Right hindlimb (tissue), 1 donor: Measurements from ENCODE around the gene GRB7.
"Not testable (repeated sequence)": the region's sequence is repeated elsewhere in the genome, so short reads cannot be mapped to it uniquely, and the experiment has no call there.

Source experiments
- DNase-seq: peaks from one replicate; pipeline ENCODE4 v3.0.0-alpha.2; 2018

GRB7 gene

DNA sequence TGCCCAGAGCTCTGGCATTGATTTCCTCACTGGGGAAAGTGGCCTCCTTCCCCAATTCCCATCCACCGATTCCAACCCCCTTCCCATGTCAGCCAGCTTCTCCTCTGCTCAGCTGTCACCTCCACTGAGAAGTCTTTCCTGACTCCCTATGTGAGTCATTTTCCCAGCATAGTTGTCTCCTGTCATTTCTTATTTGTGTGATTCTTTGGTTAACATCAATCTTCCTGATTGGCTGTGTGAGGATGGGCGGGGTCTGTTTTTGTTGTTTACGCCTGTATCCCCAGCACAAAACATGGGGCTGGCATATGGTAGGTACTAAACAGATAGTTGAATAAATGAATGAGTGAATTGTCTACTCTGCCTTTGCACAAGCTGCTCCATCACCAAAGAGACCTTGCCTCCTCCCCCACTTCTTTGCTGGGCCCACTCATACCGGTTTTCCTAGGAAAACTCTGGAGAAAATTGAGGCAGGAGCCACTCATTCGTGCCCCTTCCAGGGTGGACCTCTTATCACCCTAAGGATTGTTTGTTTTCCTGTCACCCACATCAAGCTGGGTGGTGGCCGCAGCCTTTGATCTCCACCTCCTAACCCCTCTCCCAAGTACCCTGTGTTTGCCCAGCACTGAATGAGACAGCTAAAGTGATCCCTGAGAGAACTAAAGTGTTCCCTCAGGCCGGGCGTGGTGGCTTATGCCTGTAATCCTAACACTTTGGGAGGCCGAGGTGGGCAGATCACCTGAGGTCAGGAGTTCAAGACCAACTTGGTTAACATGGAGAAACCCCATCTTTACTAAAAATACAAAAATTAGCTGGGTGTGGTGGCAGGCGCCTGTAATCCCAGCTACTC is 1.2 kb upstream of the GRB7 start:
- DNase-seq: no peak

DNA sequence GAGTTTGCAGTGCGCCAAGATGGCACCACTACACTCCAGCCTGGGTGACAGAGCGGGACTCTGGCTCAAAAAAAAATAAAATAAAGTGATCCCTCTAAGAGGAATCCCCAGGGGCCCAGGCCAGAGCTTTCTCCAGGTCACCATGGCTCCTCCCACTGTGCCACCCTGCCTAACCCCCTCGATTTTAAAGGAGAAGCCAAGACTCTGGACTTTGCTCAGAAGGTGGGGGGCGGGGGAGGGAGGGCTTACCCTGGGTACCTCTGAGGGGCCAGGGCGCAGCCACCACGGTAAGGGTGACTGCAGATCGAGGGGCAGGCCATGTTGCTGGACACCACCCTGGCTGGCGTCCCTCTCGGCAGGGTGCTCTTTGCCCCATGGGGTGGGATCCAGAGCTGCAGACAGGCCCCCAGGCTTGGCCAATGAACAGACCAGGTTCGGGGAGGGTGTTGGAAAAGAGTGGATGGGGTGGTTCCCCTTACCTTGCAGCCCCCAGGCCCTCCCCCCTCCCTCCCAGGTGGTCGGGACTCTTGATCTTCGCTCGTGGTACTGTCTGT is 455 bp upstream of the GRB7 start:
- DNase-seq: no peak

DNA sequence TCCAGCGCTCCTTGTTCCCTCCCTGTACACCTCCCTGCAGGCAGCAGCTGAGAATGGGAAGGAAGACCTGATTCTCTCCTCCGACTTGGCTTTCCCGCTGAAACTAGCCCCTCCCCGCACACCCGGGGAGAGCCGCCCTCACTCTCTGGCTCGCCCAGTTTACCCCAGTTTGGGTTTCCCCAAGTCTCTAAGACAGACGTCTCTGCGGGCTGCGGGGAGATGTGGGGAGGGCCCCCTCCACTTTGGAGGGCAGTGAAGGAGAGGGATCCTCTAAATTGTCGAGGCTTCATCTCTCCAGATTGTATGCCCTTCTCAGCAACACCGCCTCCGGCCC is 797 bp downstream of the GRB7 start:
- DNase-seq: no peak

DNA sequence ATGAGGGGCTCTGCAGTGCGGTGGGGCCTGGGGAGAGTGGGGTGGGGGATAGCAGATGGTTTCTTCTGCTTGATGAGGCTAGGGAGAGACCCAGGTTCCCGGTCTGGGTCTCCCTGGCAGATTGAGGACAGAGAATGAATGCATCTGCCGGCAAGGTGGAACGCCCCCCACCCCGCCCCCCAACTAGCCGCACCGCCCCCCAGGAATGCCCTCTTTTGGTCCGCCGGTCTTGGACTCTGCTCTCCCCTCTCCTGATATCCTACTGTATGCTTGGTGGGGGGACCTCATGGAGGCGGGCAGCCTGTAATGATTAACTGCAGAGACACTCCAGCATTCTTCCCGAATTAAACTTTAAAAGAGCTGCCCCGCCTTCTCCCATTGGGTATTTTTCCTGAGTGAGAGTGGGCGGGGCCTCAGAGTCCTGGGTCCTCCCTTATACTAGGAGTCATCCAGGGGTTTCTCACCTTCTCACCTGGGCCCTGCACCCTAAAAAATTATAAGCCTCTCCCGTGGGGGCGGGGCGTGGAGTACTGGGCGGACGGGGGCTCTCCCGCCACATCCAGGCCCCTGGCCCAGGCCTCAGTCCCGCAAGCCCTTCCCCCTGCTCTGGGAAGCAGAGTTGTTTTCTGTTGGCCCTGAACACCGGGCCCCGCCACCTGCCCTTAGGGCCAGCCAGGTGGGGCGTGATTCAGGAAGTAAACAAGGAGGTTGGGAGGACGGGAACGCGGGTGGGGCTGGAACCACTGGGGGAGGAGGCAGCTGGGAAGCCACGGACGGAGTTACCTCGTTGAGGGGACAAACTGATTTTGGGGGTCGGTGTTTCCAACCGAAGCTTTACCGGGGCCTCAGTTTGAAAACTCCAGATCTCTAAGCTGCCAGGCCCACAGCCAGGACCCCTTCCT is 1.5 kb downstream of the GRB7 start:
- DNase-seq: no peak

DNA sequence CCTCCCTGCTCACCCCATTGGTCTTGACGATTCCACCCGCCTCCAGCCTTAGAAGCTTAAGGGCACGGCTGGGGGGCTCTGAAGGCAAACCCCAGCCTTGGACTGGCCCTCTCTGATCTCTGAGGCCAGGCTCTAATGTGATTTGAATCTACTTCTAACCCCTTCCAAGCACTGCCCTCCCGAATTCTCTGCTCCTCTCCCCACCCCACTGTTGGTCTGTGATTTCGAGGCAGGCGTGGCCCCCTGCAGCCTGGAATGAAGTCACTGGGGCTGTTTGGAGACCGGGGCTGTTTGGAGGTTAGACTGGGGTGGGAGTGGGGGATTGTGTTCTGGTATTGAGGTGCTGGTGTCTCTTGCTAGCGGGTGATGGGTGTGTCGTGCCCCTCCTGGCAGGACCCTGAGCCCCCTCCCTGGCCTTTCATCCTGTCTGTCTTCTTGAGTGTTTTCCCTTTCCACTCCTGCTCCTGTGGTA is 2.2 kb downstream of the GRB7 start:
- no peak for DNase-seq

DNA sequence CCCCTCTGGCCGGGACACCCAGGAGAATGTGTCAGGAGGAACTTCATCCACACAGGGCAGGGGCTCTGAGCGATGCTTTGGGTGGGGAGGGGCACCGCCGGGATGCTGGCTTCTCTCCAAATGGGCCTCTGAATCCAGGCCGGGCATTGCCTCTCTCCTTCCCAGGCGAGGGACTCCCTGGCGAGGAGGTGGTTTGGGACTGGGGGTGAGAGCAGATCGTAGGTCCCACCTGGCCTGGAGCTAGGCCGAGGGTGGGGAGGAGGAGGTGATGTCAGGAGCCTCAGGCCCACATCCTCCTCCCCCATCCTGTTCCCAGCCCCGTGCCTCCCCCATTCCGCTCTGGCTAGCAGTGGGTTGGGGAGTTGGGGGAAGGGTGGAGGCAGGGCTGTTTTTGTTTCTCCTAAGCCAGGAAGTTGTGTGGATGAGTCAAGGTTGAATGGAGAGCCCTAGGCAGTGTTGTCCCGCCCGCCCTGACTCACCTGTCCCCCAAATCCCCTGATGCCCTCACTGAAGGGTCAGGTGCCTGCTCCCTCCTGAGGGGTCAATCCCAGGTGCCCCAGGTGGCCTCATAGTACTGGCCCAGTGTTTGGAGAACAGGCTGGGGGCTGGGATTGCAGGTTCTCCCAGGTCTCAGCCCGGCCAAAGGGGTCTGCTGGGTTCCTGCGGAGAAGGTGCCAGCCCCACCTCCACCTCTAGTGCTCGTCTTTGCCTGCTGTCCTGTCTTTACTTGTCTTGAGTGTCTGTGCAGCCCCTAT is 2.8 kb downstream of the GRB7 start:
- DNase-seq: no peak

DNA sequence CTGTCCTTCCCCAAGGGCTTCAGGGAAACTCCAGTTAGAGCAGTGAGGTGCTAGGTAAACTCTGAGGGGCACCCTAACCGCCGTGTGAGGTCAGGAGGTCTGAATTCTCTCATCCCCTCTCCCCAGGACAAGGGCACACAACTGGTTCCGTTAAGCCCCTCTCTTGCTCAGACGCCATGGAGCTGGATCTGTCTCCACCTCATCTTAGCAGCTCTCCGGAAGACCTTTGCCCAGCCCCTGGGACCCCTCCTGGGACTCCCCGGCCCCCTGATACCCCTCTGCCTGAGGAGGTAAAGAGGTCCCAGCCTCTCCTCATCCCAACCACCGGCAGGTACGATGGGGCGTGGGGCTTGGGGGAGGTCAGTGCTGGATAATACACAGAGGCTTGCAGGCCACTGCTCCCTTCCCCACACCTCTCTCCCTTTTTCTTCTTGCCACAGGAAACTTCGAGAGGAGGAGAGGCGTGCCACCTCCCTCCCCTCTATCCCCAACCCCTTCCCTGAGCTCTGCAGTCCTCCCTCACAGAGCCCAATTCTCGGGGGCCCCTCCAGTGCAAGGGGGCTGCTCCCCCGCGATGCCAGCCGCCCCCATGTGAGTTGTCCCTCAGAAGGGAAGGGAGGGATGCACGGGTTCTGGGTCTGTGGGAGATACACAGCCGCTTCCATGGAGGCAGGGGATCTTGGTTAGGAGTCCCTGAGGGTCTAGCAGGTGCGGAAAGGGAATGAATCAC is 4.6 kb downstream of the GRB7 start:
- no peak for DNase-seq

DNA sequence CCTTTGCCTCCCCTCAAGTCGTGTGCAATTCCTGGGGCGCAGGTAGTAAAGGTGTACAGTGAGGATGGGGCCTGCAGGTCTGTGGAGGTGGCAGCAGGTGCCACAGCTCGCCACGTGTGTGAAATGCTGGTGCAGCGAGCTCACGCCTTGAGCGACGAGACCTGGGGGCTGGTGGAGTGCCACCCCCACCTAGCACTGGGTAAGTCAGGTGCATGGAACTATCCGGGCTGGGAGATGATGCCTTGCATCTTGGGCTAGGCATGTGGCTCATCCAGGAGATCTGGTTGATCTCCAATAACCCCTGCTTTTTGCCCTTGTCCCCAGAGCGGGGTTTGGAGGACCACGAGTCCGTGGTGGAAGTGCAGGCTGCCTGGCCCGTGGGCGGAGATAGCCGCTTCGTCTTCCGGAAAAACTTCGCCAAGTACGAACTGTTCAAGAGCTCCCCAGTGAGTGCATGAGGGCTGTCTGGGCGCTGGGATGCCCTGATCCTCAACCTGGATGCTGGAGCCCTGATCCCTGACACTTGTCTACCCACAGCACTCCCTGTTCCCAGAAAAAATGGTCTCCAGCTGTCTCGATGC is 5.2 kb downstream of the GRB7 start:
- DNase-seq: no peak

DNA sequence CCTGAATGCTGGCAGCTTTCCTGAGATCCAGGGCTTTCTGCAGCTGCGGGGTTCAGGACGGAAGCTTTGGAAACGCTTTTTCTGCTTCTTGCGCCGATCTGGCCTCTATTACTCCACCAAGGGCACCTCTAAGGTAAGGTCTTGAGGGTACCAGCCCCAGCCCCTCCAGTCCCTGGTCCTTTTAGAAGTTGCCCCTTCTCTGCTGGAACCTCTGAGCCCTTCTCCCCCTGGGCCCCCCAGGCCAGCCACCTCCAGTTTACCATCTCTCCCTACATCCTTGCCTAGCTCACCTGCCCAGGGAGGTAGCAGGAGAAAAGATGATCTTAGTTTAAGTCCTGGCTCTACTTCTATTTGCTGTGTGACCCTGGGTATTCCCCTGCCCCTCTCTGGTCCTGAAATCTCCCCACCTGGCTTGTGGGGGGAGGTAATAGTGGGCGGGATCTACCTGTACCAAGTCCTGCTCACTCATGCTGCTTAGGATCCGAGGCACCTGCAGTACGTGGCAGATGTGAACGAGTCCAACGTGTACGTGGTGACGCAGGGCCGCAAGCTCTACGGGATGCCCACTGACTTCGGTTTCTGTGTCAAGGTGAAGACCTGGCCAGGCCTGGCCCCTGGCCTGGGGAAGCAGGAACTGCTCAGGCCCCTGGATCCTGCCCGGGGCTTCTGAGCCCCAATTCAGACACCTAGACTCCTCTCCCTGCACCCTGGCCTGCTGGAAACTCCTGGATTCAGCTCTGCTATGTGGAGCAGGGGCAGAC is 6.5 kb downstream of the GRB7 start:
- DNase-seq: no peak

DNA sequence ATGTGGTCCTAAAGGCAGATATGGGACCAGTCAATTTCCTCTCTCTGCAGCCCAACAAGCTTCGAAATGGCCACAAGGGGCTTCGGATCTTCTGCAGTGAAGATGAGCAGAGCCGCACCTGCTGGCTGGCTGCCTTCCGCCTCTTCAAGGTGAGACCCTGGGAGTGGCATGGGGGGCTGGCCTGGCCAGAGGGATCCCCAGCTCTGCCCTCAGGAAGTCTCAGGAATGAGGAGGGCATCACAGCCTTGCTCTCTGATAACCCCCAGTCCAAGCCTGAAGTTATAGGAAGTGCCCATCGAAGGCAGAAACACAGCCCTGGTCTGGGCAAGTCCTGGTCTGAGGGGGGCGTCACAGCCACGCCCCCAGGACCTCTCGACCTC is 7.1 kb downstream of the GRB7 start:
- no peak for DNase-seq

DNA sequence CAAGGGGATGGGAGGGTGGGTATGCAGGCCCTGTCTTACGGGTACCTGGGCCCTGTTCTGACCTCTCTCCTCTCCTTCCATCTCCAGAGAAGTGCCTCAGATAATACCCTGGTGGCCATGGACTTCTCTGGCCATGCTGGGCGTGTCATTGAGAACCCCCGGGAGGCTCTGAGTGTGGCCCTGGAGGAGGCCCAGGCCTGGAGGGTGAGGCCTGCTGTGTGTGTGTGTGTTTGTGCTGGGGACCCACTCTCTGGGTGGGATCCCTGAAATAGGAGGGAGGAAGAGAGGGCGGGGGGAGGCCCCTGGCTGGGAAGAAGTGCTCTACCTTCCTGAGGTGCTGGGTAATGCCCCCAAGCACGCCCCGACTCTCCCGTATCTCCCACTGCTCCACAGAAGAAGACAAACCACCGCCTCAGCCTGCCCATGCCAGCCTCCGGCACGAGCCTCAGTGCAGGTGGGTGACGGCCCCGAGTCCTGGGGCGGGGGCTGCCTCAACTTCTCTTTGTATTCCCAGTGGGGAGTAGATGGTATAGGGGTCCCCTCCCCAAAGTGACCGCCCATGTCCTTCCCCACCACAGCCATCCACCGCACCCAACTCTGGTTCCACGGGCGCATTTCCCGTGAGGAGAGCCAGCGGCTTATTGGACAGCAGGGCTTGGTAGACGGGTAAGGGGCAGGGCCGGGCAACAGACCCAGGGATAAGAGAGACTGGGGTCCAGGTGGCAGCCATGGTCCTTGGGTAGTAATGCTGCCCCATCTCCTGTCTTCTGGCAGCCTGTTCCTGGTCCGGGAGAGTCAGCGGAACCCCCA is 7.8 kb downstream of the GRB7 start:
- DNase-seq: no peak

DNA sequence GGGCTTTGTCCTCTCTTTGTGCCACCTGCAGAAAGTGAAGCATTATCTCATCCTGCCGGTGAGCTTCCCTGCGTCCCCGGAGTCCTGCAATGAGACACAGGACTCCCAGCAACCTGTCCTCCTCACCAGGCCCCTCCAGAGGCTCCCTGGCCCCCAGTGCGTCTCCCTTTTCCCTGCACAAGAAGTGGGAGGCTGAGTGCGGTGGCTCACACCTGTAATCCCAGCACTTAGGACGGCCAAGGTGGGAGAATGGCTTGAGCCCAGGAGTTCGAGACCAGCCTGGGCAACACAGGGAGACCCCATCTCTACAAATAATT is 8.4 kb downstream of the GRB7 start:
- no peak for DNase-seq

DNA sequence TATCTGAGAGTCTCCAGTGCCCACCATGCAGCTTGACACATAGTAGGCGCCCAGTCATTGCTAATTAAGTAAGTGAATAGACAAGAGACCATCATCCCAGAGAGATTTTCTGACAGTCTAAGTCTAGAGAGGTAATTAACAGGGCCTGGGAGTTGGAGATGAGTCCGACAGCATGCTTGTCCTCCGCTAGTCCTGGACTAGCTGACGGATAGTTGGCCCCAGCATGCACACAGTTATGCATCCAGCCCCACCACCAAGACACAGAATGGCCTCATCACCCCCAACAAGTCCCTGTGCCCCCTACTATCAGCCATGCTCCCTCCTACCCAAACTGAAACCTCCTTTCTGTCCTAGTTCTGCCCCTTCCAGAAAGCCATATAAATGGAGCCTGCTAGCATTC is 10.0 kb downstream of the GRB7 start:
- DNase-seq: no peak

DNA sequence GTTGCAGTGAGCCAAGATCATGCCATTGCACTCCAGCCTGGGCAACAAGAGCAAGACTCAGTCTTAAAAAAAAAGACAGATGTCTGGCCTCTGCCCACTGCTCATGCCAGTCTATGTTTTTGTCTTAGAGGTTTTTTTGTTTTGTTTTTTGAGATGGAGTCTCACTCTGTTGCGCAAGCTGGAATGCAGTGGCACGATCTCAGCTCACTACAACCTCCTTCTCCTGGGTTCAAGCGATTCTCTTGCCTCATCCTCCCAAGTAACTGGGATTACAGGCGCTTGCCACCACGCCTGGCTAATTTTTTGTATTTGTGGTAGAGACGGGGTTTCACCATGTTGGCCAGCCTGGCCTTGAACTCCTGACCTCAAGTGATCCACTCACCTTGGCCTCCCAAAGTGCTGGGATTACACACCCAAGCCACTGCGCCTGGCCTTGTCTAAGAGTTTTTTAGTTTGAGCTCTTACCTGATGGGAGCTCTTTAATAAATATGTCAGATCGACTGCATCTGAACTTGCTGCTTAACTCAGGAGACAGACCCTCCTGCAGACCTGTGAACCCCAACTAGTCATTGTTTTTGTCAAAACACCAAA is 10.8 kb downstream of the GRB7 start:
- not testable (repeated sequence) for DNase-seq

DNA sequence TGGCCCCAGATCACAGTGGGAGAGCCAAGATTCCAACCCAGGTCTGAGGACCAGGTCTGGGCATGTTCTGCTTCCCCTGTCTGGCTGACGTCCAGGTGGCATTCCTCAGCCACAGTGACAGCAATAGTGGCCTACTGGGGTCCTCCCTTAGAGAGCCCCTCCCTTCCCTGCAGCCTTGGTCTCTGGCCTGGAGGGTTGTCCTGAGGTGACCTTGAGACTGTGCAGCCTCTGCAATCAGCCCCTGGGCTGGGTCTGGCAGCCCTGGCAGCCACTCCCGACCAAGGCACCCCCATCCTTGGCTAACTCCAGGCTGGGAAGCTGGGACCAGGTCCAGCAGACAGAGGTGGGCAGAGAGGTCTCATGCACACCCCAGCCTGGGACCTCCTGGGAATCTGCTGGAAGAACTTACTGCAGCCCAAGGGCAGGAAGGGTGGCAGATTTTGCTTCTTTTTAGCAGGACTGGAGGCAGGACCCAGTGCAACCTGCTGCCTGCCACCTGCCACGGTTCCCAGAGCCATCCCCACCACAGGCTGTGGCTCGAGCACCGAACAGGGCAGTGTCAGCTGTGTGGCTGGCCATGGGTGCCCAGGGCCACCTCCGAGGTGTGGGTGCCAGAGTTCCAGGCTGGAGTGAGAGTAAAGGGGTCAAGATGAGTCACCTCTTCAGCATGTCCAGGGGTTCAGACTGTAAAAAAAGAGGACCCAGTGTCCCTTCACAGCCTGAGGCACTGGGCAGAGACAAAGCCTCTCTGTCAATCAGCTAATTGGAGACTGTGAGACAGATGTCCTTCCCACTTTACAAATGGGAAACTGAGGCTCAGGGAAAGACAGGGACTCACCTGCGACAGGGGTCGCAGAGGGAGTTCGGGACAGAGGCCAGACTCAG is 12.6 kb downstream of the GRB7 start:
- DNase-seq: no peak

DNA sequence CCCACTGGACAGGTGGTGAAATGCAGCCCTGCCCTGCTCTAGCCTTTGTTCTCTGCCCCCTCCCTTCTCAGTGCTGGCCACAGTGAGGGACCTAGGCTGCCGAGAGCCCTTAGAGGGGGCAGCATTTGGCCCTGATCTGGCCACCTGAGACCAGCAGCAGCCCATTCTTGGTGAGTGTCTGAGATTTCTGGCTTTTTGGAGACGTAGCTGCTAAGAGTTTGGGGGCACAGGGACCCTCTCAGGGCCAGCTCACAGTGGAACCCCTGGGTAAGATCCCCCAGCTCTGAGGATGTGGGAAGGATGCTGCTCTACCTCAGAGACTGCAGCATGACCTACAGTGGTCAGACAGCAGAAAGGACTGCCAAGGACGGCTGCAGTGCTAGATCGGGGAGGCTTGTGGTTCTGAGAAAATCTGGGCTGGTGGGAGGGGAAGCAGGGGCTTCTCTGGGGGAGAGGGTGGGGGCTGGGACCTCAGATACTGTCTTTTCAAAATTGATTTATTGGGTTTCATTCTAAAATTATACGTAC is 13.3 kb downstream of the GRB7 start:
- DNase-seq: no peak

DNA sequence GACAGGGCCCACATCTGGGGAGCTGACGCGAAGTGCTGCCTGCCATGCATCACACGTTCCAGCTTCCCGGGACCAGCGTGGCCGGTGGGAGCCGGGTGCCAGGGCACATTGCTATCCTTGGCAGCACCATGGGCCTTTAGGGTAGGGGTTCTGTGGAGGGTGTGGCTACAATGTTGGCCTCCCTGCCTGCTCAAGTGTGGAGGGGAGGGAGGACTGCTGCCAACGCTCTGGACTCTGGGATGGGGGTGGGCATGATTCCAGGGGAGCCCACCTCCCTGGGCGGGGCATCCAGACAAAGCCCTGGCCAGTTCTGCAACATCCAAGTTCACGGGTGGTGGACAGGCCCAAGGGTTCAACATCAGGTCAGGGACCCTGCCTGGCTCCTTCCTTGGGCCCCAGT is 13.9 kb downstream of the GRB7 start:
- no peak for DNase-seq

DNA sequence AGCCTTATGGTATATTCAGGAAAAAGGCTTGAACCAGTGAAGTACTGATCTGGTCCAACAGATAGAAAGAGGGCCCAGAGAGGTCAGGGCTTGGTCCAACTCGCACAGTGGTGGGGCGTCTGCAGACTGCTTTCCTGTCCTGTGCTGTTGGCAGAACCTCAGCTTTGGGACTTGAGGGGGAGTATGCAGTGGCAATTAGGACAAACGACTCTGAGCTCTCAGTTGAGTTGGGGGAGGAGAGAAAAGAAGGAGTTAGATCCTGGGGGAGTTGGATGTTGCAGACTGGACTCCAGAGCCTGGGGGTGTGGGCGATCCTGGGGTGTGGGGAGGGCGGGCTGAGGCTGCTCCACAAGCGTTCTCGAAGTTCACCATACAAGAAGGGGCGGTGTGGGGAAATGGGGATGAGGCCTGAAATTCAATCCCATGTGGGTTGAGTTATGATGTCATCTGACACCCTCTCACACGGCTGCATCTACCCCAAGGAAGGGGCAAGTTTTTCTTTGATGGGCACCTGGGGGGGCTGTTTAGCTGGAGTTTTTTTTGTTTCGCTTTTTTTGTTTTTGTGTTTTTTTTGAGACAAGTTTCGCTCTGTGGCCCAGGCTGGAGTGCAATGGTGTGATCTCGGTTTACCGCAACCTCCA is 14.6 kb downstream of the GRB7 start:
- DNase-seq: no peak
